Nephron (organoid): ENCODE results near the gene DCP1B.

Experiments
- H3K27ac Mint-ChIP-seq, 3 experiments: 2 replicates each; pipeline ENCODE4 v1.8.0; 2020; ENCODE audit warnings: mixed read lengths in 3 of 3, mild to moderate bottlenecking in 2 of 3, moderate library complexity in 1 of 3
- H3K27me3 Mint-ChIP-seq: 2 replicates; pipeline ENCODE4 v1.8.0; 2021; ENCODE audit warnings: low read depth, mild to moderate bottlenecking, moderate library complexity, mixed read lengths
- H3K36me3 Mint-ChIP-seq: 2 replicates; pipeline ENCODE4 v1.8.0; 2020; ENCODE audit warnings: low read depth, mixed read lengths
- H3K4me1 Mint-ChIP-seq: 2 replicates; pipeline ENCODE4 v1.8.0; 2020; ENCODE audit warnings: mixed read lengths
- H3K4me3 Mint-ChIP-seq, 3 experiments: 2 replicates each; pipeline ENCODE4 v1.8.0; 2020; ENCODE audit warnings: mild to moderate bottlenecking in 3 of 3, mixed read lengths in 3 of 3, moderate library complexity in 2 of 3
- H3K9me3 Mint-ChIP-seq: 2 replicates; pipeline ENCODE4 v1.8.0; 2020; ENCODE audit warnings: mixed read lengths
- CTCF ChIP-seq, 3 experiments: fragments of 200-600 bp; sonication (generic); IDR thresholded peaks; one replicate each; pipeline ENCODE4 v1.5.0; 2021; ENCODE audit warnings: antibody characterized with exemption in 3 of 3; ENCODE audit not compliant: unreplicated experiment in 3 of 3

Gene DCP1B

GRCh38 chr12:1939331-1939730, 64.9 kb downstream of the DCP1B start:
- Mint-ChIP-seq H3K27ac (peak overlapping the region in 1 of 3 experiments; percentile 7), H3K4me3 (no peak overlapping the region), H3K27me3 (no peaks in the 10 kb centered on the region), H3K36me3 (peaks cover 40% of the 10 kb centered on the region), H3K9me3 (peaks cover 17% of the 10 kb centered on the region), H3K4me1 (peaks cover 21% of the 10 kb centered on the region)
- TF ChIP-seq CTCF (IDR thresholded peaks at IDR 0.05; ENCODE audit: unreplicated experiment in 3 of 3), result no peak

- H3K36me3 Mint-ChIP-seq, result peaks cover 24% of the 10 kb centered on the region
Measured at GRCh38 chr12:1937481-1938224, 66.6 kb downstream of the DCP1B start.

GRCh38 chr12:1936406-1937320, 67.6 kb downstream of the DCP1B start:
- Mint-ChIP-seq H3K27me3 (peaks cover 6% of the 10 kb centered on the region), H3K4me3 (no peak overlapping the region), H3K36me3 (peaks cover 14% of the 10 kb centered on the region), H3K27ac (peak overlapping the region in 1 of 3 experiments; percentile 19), H3K4me1 (peaks cover 48% of the 10 kb centered on the region), H3K9me3 (no peaks in the 10 kb centered on the region)
- no peak for TF ChIP-seq CTCF (IDR thresholded peaks at IDR 0.05; ENCODE audit: unreplicated experiment in 3 of 3)

More at GRCh38 chr12:1937481-1938224, 66.6 kb downstream of the DCP1B start:
- H3K27ac Mint-ChIP-seq, result no peak overlapping the region
- H3K27me3 Mint-ChIP-seq, result no peaks in the 10 kb centered on the region
- H3K4me3 Mint-ChIP-seq, result no peak overlapping the region
- peaks cover 38% of the 10 kb centered on the region for H3K4me1 Mint-ChIP-seq
- peaks cover under 1% of the 10 kb centered on the region for H3K9me3 Mint-ChIP-seq
- no peak for TF ChIP-seq CTCF (IDR thresholded peaks at IDR 0.05; ENCODE audit: unreplicated experiment in 3 of 3)

- Mint-ChIP-seq H3K9me3 (no peaks in the 10 kb centered on the region), H3K36me3 (peaks cover 8% of the 10 kb centered on the region), H3K27ac (peak overlapping the region in 1 of 3 experiments; percentile 19), H3K4me3 (no peak overlapping the region), H3K27me3 (peaks cover 6% of the 10 kb centered on the region), H3K4me1 (peaks cover 54% of the 10 kb centered on the region)
- no peak for TF ChIP-seq CTCF (IDR thresholded peaks at IDR 0.05; ENCODE audit: unreplicated experiment in 3 of 3)
Measured at GRCh38 chr12:1935700-1936378, 68.4 kb downstream of the DCP1B start.

- Mint-ChIP-seq H3K36me3 (peaks cover 5% of the 10 kb centered on the region), H3K4me1 (peaks cover 54% of the 10 kb centered on the region), H3K9me3 (no peaks in the 10 kb centered on the region), H3K4me3 (no peak overlapping the region), H3K27me3 (peaks cover 6% of the 10 kb centered on the region), H3K27ac (no peak overlapping the region)
- no peak for TF ChIP-seq CTCF (IDR thresholded peaks at IDR 0.05; ENCODE audit: unreplicated experiment in 3 of 3)
Measured at GRCh38 chr12:1935242-1935641, 69.0 kb downstream of the DCP1B start.
